K562 (cell line): ENCODE measurements around the gene RGMB. TPM values are rescaled to one million over a fixed set of nuclear protein-coding genes. Genes with fewer than 3 reads are reported as not detected.

Source experiments
- ATAC-seq: fragments of 200-7000 bp; cut with Tn5 transposase; 3 replicates; pipeline ENCODE4 v1.9.1; 2020; ENCODE audit warnings: moderate library complexity
- BruUV-seq: library from RNA; stranded (reverse); fragments of 400-500 nt; replicated peaks from 2 replicates; lab custom pipeline; 2021; lab: Mats Ljungman, UMichigan
- CTCF ChIA-PET: fragments of 300-600 bp; formaldehyde crosslinking; extraction: SDS; loops from one replicate; lab custom pipeline; 2021; ENCODE audit warnings: low intra/inter-chr PET ratio; lab: Yijun Ruan, JAX
- POLR2A ChIA-PET: fragments of 300-600, 350-650 bp; sonication (Branson Sonifier 250); formaldehyde crosslinking; extraction: SDS; loops from one replicate; lab custom pipeline; 2021; ENCODE audit warnings: antibody characterized with exemption, inconsistent platforms; lab: Yijun Ruan, JAX
- DNase-seq, 4 experiments: peaks; one replicate each; pipeline versions ENCODE4 v3.0.0 to v3.0.0-alpha.2; 2011 to 2018; ENCODE audit warnings: low spot score in 3 of 4, mixed read lengths in 3 of 4; ENCODE audit errors: extremely low read depth in 1 of 4
- FAIRE-seq: peaks from 2 replicates; lab custom pipeline; 2011; peaks lifted over from hg19 to GRCh38; lab: Jason Lieb, UNC
- H2AFZ ChIP-seq: 2 replicates; pipeline ENCODE4 v1.6.0; 2011; ENCODE audit warnings: low read depth, low read length, control low read depth, inconsistent platforms
- H3K27ac ChIP-seq: fragments of 200-600 bp; 3 replicates; pipeline ENCODE4 v1.8.0; 2011; ENCODE audit warnings: low read depth, mild to moderate bottlenecking, control low read depth, inconsistent platforms, low read length, moderate library complexity, mixed read lengths; ENCODE audit errors: extremely low read depth
- H3K27me3 ChIP-seq, 2 experiments: fragments of 300-600 bp in 1 of 2; 2 replicates in 1 of 2; 3 replicates in 1 of 2; pipeline versions ENCODE4 v1.6.0 to v1.8.0; 2011; ENCODE audit warnings: inconsistent platforms in 2 of 2, low read length in 2 of 2, mild to moderate bottlenecking in 1 of 2, mixed read lengths in 1 of 2, moderate library complexity in 1 of 2; ENCODE audit not compliant: control insufficient read depth in 2 of 2, insufficient read depth in 2 of 2
- H3K36me3 ChIP-seq: fragments of 300-600 bp; 3 replicates; pipeline ENCODE4 v1.8.0; 2011; ENCODE audit warnings: mild to moderate bottlenecking, low read length, inconsistent platforms; ENCODE audit not compliant: control insufficient read depth, insufficient read depth
- H3K4me1 ChIP-seq, 2 experiments: fragments of 200-600 bp in 1 of 2; replicated peaks in 1 of 2; 2 replicates in 1 of 2; 3 replicates in 1 of 2; pipeline versions ENCODE4 v1.5.1 to v1.8.0; 2011; ENCODE audit warnings: inconsistent platforms in 2 of 2, low read length in 2 of 2, mild to moderate bottlenecking in 1 of 2, mixed read lengths in 1 of 2, moderate library complexity in 1 of 2; ENCODE audit not compliant: control insufficient read depth in 2 of 2, insufficient read depth in 2 of 2
- H3K4me2 ChIP-seq: 2 replicates; pipeline ENCODE4 v1.6.1; 2011; ENCODE audit warnings: low read length, control low read depth, inconsistent platforms, mixed read lengths; ENCODE audit not compliant: insufficient read depth
- H3K4me3 ChIP-seq: fragments of 200-600 bp; sonication (generic), shearing (Covaris generic); 2 replicates; pipeline ENCODE4 v1.5.1; 2016; ENCODE audit warnings: control low read depth, inconsistent platforms
- H3K79me2 ChIP-seq: fragments of 200-600 bp; 3 replicates; pipeline ENCODE4 v1.8.0; 2011; ENCODE audit warnings: low read length, inconsistent platforms; ENCODE audit not compliant: control insufficient read depth, insufficient read depth
- H3K9ac ChIP-seq, 2 experiments: 2 replicates each; pipeline versions ENCODE4 v1.6.0 to v1.6.1; 2011; ENCODE audit warnings: low read depth in 2 of 2, low read length in 2 of 2, control low read depth in 1 of 2, inconsistent platforms in 1 of 2, mild to moderate bottlenecking in 1 of 2, mixed read lengths in 1 of 2; ENCODE audit not compliant: insufficient read depth in 1 of 2
- H3K9me1 ChIP-seq: one replicate; pipeline ENCODE4 v1.6.0; 2011; ENCODE audit warnings: inconsistent platforms, mild to moderate bottlenecking, low read length, moderate library complexity; ENCODE audit not compliant: control insufficient read depth, insufficient read depth
- H3K9me3 ChIP-seq: replicated peaks from 2 replicates; pipeline ENCODE4 v1.5.1; 2011; ENCODE audit warnings: low read depth, low read length, inconsistent platforms; ENCODE audit not compliant: control insufficient read depth, insufficient read depth
- H4K20me1 ChIP-seq: replicated peaks from 2 replicates; pipeline ENCODE4 v1.6.1; 2011; ENCODE audit warnings: low read length, inconsistent platforms, mixed read lengths; ENCODE audit not compliant: control insufficient read depth, insufficient read depth
- YY1 ChIP-seq, 3 experiments: IDR thresholded peaks; 2 replicates each; pipeline ENCODE4 v1.6.1; 2011; ENCODE audit warnings: low read length in 2 of 3, mild to moderate bottlenecking in 2 of 3, moderate library complexity in 2 of 3, borderline replicate concordance in 1 of 3, control low read depth in 1 of 3, low read depth in 1 of 3; ENCODE audit not compliant: insufficient read depth in 3 of 3, insufficient replicate concordance in 2 of 3, control insufficient read depth in 1 of 3, insufficient read length in 1 of 3; ENCODE audit errors: extremely low read depth in 1 of 3
- WGBS: fragments of 100-300 bp; shearing (Covaris generic); methylation state at CpG from one replicate; pipeline ENCODE4 v1.1.6; 2016; ENCODE audit warnings: low coverage, mixed read lengths; ENCODE audit not compliant: insufficient coverage; ENCODE audit errors: missing lambda C conversion rate; 5-methylcytosine and 5-hydroxymethylcytosine counted together
- in situ Hi-C: fragments of 300-500 bp; cut with MboI; formaldehyde crosslinking; loops from 4 replicates; pipeline ENCODE4 v1.15.0; 2018; ENCODE audit warnings: inconsistent platforms, mixed read lengths
- intact Hi-C: fragments of 100-400 bp; cut with micrococcal nuclease; formaldehyde crosslinking; loops from 2 replicates; pipeline ENCODE4 v1.14.2; 2022
- polyA plus RNA-seq, 8 experiments: library from polyadenylated mRNA; depleted of rRNA in 4 of 8; stranded (reverse) in 5 of 8; unstranded in 3 of 8; fragments of >200 nt; fragmentation: Nextera tagmentation in 2 of 8; fragmentation: Illumina TruSeq in 1 of 8; extraction: Ambion mirVana in 2 of 8; extraction: Trizol in 1 of 8; gene quantifications; 2 replicates each; pipeline versions ENCODE4 v1.2.1 to v1.2.3, GENCODE V29; 2011 to 2014; ENCODE audit warnings: inconsistent platforms in 1 of 8, missing spikeins in 1 of 8
- total RNA-seq, 7 experiments: library from RNA; depleted of rRNA in 6 of 7; stranded (reverse); fragments of >200 nt in 6 of 7; fragmentation: Illumina TruSeq in 2 of 7; extraction: Trizol in 2 of 7; gene quantifications; 2 replicates each; pipeline versions ENCODE4 v1.2.1 to v1.2.3, GENCODE V29; 2011 to 2021; ENCODE audit warnings: low replicate concordance in 1 of 7
- TF ChIP-seq, protein P1 (sequence below): sonication (generic); formaldehyde crosslinking; IDR thresholded peaks from 2 replicates; pipeline ENCODE4 v1.8.0; 2022; ENCODE audit warnings: mild to moderate bottlenecking, missing genetic modification reagents

The RGMB gene
- total and polyA plus RNA-seq, 9 of the 15 experiments (the other 6 are each of a cell fraction or from before 2014, with no cell fraction given): 0.03 to 0.38 TPM; not detected in 7

DNA sequence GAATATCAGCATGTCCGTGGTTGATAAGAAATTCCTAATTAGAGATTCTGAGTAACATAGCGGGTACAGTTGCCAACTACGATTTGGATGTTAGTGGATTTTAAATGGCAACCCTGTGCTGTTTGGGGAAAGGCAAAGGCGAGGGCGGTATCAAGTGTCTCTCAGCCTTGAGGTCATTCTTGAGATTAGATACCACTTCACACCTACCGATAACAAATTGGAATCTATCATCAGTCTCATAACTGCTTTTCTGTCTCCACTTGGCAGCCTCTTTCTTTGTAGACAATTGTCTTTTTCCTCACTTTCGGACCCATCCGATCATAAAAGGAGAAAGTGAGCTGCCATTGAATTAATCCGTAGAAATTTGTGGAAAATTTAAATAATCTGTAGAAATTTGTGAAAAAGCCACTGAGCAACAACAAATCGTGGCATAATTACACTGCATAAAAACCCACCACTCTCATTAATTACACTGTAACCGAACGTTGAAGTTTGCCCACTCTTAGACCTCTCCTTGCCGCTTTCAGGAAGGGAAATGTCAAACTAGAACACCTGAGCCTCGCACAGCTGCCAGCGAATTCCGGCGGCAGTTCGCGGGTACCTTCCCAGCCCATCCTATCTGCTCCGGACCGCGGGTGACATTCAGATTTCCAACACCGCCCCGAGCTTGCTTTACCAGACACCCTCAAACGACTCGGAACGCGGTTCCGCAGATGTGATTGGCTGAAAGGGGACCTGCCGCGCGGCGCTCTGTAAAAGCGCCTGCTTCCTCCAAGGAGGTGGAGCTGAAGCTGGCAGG, 849 bp upstream of the RGMB start:
- Histone ChIP-seq H3K4me2 (no peak overlapping the region), H3K27ac (no peak overlapping the region), H3K79me2 (no peaks in the 10 kb centered on the region), H3K27me3 (peaks cover 13 to 36% of the 10 kb centered on the region in 2 experiments; a peak in 4 of 5 replicates), H3K4me1 (peaks cover 0 to 33% of the 10 kb centered on the region in 2 experiments; a peak in 2 of 5 replicates), H3K4me3 (no peak overlapping the region), H4K20me1 (0 out of 2 replicates have a peak, but pooled peaks cover 2% of the 10 kb centered on the region), H3K9me3 (no peaks in the 10 kb centered on the region), H3K9ac (no peak overlapping the region), H3K9me1 (no peaks in the 10 kb centered on the region), H3K36me3 (no peaks in the 10 kb centered on the region), H2AFZ (no peak overlapping the region)
- ATAC-seq (no peak), DNase-seq (no peak), FAIRE-seq (no peak)
- 41% methylated on average over 33 of the region's 34 CpGs for WGBS
- ChIA-PET CTCF (no interaction called here), POLR2A (no interaction called here)
- no peak for TF ChIP-seq YY1 (IDR thresholded peaks at IDR 0.05; ENCODE audit: borderline replicate concordance in 1 of 3, control insufficient read depth in 1 of 3, extremely low read depth in 1 of 3, insufficient read depth in 3 of 3, insufficient read length in 1 of 3, insufficient replicate concordance in 2 of 3, low read depth in 1 of 3, low read length in 2 of 3)
- TF ChIP-seq, protein P1, sequence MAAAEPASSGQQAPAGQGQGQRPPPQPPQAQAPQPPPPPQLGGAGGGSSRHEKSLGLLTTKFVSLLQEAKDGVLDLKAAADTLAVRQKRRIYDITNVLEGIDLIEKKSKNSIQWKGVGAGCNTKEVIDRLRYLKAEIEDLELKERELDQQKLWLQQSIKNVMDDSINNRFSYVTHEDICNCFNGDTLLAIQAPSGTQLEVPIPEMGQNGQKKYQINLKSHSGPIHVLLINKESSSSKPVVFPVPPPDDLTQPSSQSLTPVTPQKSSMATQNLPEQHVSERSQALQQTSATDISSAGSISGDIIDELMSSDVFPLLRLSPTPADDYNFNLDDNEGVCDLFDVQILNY (CRISPR knock-in tag): no peak
- in situ Hi-C loops (no loop called here), intact Hi-C loops (no loop called here)
- no TSS peak for BruUV-seq
